Loucy (cell line): Measurements from ENCODE around the gene ZNF772.

Experiments used
- CTCF ChIP-seq: fragments of 200-600 bp; sonication (generic); conservative IDR thresholded peaks from 2 replicates; pipeline ENCODE4 v1.5.1; 2014; ENCODE audit warnings: mild to moderate bottlenecking, antibody characterized with exemption, low read length
- EZH2phosphoT487 ChIP-seq: fragments of 200-600 bp; IDR thresholded peaks from 2 replicates; pipeline ENCODE4 v1.6.1; 2018; ENCODE audit warnings: antibody characterized with exemption, mild to moderate bottlenecking, moderate library complexity, borderline replicate concordance

GRCh38 chr19:57512845-57513244, 35.5 kb upstream of the ZNF772 start:
- TF ChIP-seq CTCF (no peak), EZH2phosphoT487 (no peak)
